HepG2 (cell line): ENCODE measurements around the gene PHF23. TPM values are rescaled to one million over a fixed set of nuclear protein-coding genes. Genes with fewer than 3 reads are reported as not detected.
A peak's percentile ranks its signal among the peaks of the same experiment; 100 is the strongest.

Experiments used
- ATAC-seq: fragments of 200-7000 bp; cut with Tn5 transposase; 3 replicates; pipeline ENCODE4 v1.9.1; 2020; ENCODE audit warnings: mild to moderate bottlenecking, moderate library complexity
- BruUV-seq: library from RNA; stranded (reverse); fragments of 400-500 nt; replicated peaks from 2 replicates; lab custom pipeline; 2021; lab: Mats Ljungman, UMichigan
- CTCF ChIA-PET: fragments of 300-600 bp; formaldehyde crosslinking; extraction: SDS; loops from one replicate; lab custom pipeline; 2021; ENCODE audit warnings: low total read pairs, inconsistent platforms, low intra/inter-chr PET ratio; lab: Yijun Ruan, JAX
- POLR2A ChIA-PET: fragments of 350-600 bp; sonication (Branson Sonifier 250); formaldehyde crosslinking; loops from one replicate; lab custom pipeline; 2020; ENCODE audit warnings: antibody characterized with exemption, inconsistent platforms; lab: Yijun Ruan, JAX
- DNase-seq: peaks from one replicate; pipeline ENCODE4 v3.0.0-alpha.2; 2015; ENCODE audit warnings: low spot score
- FAIRE-seq: peaks from 3 replicates; lab custom pipeline; 2011; peaks lifted over from hg19 to GRCh38; lab: Jason Lieb, UNC
- H2AFZ ChIP-seq: one replicate; pipeline ENCODE4 v1.6.1; 2011; ENCODE audit warnings: low read length, inconsistent platforms
- H3K27ac ChIP-seq: fragments of 300-600 bp; 3 replicates; pipeline ENCODE4 v1.8.0; 2011; ENCODE audit warnings: mixed run types, mild to moderate bottlenecking, mixed read lengths, low read length, inconsistent platforms; ENCODE audit not compliant: insufficient read depth; ENCODE audit errors: extremely low read length
- H3K27me3 ChIP-seq, 2 experiments: fragments of 200-600 bp in 1 of 2; 2 replicates in 1 of 2; 3 replicates in 1 of 2; pipeline versions ENCODE4 v1.6.0 to v1.8.0; 2011; ENCODE audit warnings: low read length in 2 of 2, mild to moderate bottlenecking in 2 of 2, moderate library complexity in 2 of 2, inconsistent platforms in 1 of 2; ENCODE audit not compliant: insufficient read depth in 2 of 2, control insufficient read depth in 1 of 2
- H3K36me3 ChIP-seq, 2 experiments: fragments of 200-600 bp in 1 of 2; replicated peaks in 1 of 2; 2 replicates in 1 of 2; 3 replicates in 1 of 2; pipeline versions ENCODE4 v1.5.1 to v1.8.0; 2011; ENCODE audit warnings: low read length in 2 of 2, inconsistent platforms in 1 of 2; ENCODE audit not compliant: insufficient read depth in 2 of 2, control insufficient read depth in 1 of 2
- H3K4me1 ChIP-seq: 2 replicates; pipeline ENCODE4 v1.5.1; 2012; ENCODE audit warnings: low read length, inconsistent platforms; ENCODE audit not compliant: insufficient read depth
- H3K4me2 ChIP-seq: 2 replicates; pipeline ENCODE4 v1.6.0; 2011; ENCODE audit warnings: low read depth, low read length, inconsistent platforms
- H3K4me3 ChIP-seq, 3 experiments: fragments of 200-600 bp in 1 of 3; sonication (generic), shearing (Covaris generic) in 1 of 3; replicated peaks in 1 of 3; 2 replicates each; pipeline ENCODE4 v1.5.1; 2011 to 2016; ENCODE audit warnings: low read length in 3 of 3, inconsistent platforms in 2 of 3, low read depth in 2 of 3, mild to moderate bottlenecking in 2 of 3, control low read depth in 1 of 3, mixed read lengths in 1 of 3; ENCODE audit not compliant: insufficient read depth in 1 of 3
- H3K79me2 ChIP-seq: one replicate; pipeline ENCODE4 v1.6.1; 2011; ENCODE audit warnings: low read length, inconsistent platforms; ENCODE audit not compliant: insufficient read depth
- H3K9ac ChIP-seq: 2 replicates; pipeline ENCODE4 v1.6.0; 2011; ENCODE audit warnings: mild to moderate bottlenecking, low read depth, low read length, inconsistent platforms; ENCODE audit not compliant: insufficient read depth
- H3K9me3 ChIP-seq: 2 replicates; pipeline ENCODE4 v1.5.1; 2012; ENCODE audit warnings: mild to moderate bottlenecking, low read length
- H4K20me1 ChIP-seq: 2 replicates; pipeline ENCODE4 v1.6.0; 2011; ENCODE audit warnings: inconsistent platforms, mild to moderate bottlenecking, low read length, moderate library complexity; ENCODE audit not compliant: insufficient read depth
- AHR ChIP-seq: IDR thresholded peaks from 2 replicates; pipeline ENCODE4 v1.6.1; 2018; ENCODE audit warnings: missing genetic modification reagents, missing compliant biosample characterization
- ASH2L ChIP-seq: fragments of 300-600, 200-600 bp; sonication (generic); IDR thresholded peaks from 2 replicates; pipeline ENCODE4 v1.7.0; 2017; ENCODE audit warnings: low read depth, mild to moderate bottlenecking, moderate library complexity, mixed read lengths, low read length; ENCODE audit not compliant: insufficient read length
- BORCS8-MEF2B ChIP-seq: sonication (generic); formaldehyde crosslinking; IDR thresholded peaks from 2 replicates; pipeline ENCODE4 v1.8.0; 2022; ENCODE audit warnings: mild to moderate bottlenecking, missing genetic modification reagents
- LCORL ChIP-seq, 2 experiments: fragments of 450-650 bp in 1 of 2; sonication (generic) in 1 of 2; formaldehyde crosslinking in 1 of 2; IDR thresholded peaks; 2 replicates each; pipeline versions ENCODE4 v1.5.0 to v1.6.1; 2017 to 2020; ENCODE audit warnings: antibody characterized with exemption in 1 of 2, missing genetic modification reagents in 1 of 2
- NCOA5 ChIP-seq: sonication (generic); formaldehyde crosslinking; IDR thresholded peaks from 2 replicates; pipeline ENCODE4 v1.4.0; 2020; ENCODE audit warnings: missing genetic modification reagents
- ZBTB7B ChIP-seq: sonication (generic); formaldehyde crosslinking; IDR thresholded peaks from 2 replicates; pipeline ENCODE4 v1.4.0; 2020; ENCODE audit warnings: missing genetic modification reagents
- ZNF33A ChIP-seq: sonication (generic); formaldehyde crosslinking; IDR thresholded peaks from 2 replicates; pipeline ENCODE4 v1.5.1; 2020; ENCODE audit warnings: missing genetic modification reagents, mild to moderate bottlenecking, moderate library complexity, borderline replicate concordance
- ZNF432 ChIP-seq: sonication (generic); formaldehyde crosslinking; IDR thresholded peaks from 2 replicates; pipeline ENCODE4 v1.5.0; 2020; ENCODE audit warnings: missing genetic modification reagents, mild to moderate bottlenecking, borderline replicate concordance
- ZNF44 ChIP-seq: sonication (generic); formaldehyde crosslinking; IDR thresholded peaks from 2 replicates; pipeline ENCODE4 v1.5.1; 2020; ENCODE audit warnings: mild to moderate bottlenecking, missing genetic modification reagents
- ZNF556 ChIP-seq: sonication (generic); formaldehyde crosslinking; IDR thresholded peaks from 2 replicates; pipeline ENCODE4 v1.4.0; 2020; ENCODE audit warnings: mild to moderate bottlenecking, missing genetic modification reagents, borderline replicate concordance
- ZNF746 ChIP-seq: sonication (generic); formaldehyde crosslinking; IDR thresholded peaks from 2 replicates; pipeline ENCODE4 v1.8.0; 2022; ENCODE audit warnings: mild to moderate bottlenecking, missing genetic modification reagents
- WGBS: methylation state at CpG from one replicate; pipeline ENCODE4 v1.1.6; 2017; ENCODE audit warnings: low lambda C conversion rate; 5-methylcytosine and 5-hydroxymethylcytosine counted together
- in situ Hi-C: cut with HindIII; loops from 2 replicates; pipeline ENCODE4 v1.10.0; 2017; ENCODE audit warnings: low pct_unique_long_range_greater_than_20kb; ENCODE audit not compliant: extremely low pct_ligation_motif_present
- intact Hi-C: fragments of 100-400 bp; cut with micrococcal nuclease; formaldehyde crosslinking; loops from one replicate; pipeline ENCODE4 v1.10.0; 2022; ENCODE audit not compliant: unreplicated experiment
- polyA plus RNA-seq, 8 experiments: library from polyadenylated mRNA; depleted of rRNA in 3 of 8; stranded (reverse) in 7 of 8; unstranded in 1 of 8; fragments of >200 nt; fragmentation: Illumina TruSeq in 4 of 8; extraction: Trizol in 4 of 8; gene quantifications; 2 replicates each; pipeline versions ENCODE4 v1.2.1 to v1.2.3, GENCODE V29; 2011 to 2016; ENCODE audit warnings: low read depth in 4 of 8, missing spikeins in 1 of 8, mixed read lengths in 1 of 8; ENCODE audit not compliant: insufficient read depth in 1 of 8
- total RNA-seq, 5 experiments: library from RNA; depleted of rRNA; stranded (reverse); fragments of >200 nt; fragmentation: Illumina TruSeq; extraction: Trizol; gene quantifications; 2 replicates each; pipeline ENCODE4 v1.2.3, GENCODE V29; 2016; ENCODE audit warnings: low read depth in 1 of 5
- TF ChIP-seq, protein P1 (sequence below): sonication (generic); formaldehyde crosslinking; IDR thresholded peaks from 2 replicates; pipeline ENCODE4 v1.5.0; 2020; ENCODE audit warnings: missing genetic modification reagents
- TF ChIP-seq, protein P2 (sequence below): sonication (generic); formaldehyde crosslinking; IDR thresholded peaks from 2 replicates; pipeline ENCODE4 v1.5.0; 2020; ENCODE audit warnings: missing genetic modification reagents
- TF ChIP-seq, protein P3 (sequence below): sonication (generic); formaldehyde crosslinking; IDR thresholded peaks from 2 replicates; pipeline ENCODE4 v1.4.0; 2020; ENCODE audit warnings: missing genetic modification reagents
- TF ChIP-seq, protein P4 (sequence below): sonication (generic); formaldehyde crosslinking; IDR thresholded peaks from 2 replicates; pipeline ENCODE4 v1.8.1; 2023; ENCODE audit warnings: mild to moderate bottlenecking, missing genetic modification reagents, borderline replicate concordance
- TF ChIP-seq, protein P5 (sequence below): sonication (generic); formaldehyde crosslinking; IDR thresholded peaks from 2 replicates; pipeline ENCODE4 v1.5.1; 2020; ENCODE audit warnings: missing genetic modification reagents, mild to moderate bottlenecking, borderline replicate concordance
- TF ChIP-seq, protein P6 (sequence below): IDR thresholded peaks from 2 replicates; pipeline ENCODE4 v1.6.1; 2016; ENCODE audit warnings: mild to moderate bottlenecking

Gene PHF23
- total and polyA plus RNA-seq, 2 of the 13 experiments (the other 11 are each of a cell fraction or from before 2014, with no cell fraction given) = 27.6 to 33.2 TPM

DNA sequence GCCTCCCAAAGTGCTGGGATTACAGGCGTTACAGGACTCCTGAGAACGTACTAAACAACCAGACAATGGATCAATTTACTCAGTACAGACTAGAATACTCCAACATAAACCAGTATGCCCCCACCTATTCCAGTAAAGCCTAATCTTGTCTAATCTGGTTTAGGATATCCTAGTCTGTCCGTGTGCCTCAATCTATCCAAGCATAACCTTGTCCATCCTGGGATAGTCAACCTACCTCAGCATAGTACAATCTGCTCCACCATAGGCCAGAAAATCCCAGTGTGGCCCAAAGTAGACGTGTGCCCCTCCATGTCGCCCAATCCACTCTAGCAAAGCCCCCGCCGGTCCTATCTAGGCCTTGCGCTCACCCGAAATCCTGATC is 5.6 kb downstream of the PHF23 start:
- Histone ChIP-seq H3K79me2 (peaks cover 57% of the 10 kb centered on the region), H3K4me1 (peaks cover 53% of the 10 kb centered on the region), H3K9ac (peak overlapping the region; percentile 83), H3K4me2 (peak overlapping the region; percentile 92), H3K4me3 (peak overlapping the region; percentile 66 to 93 (median 89)), H3K27me3 (no peaks in the 10 kb centered on the region; a peak in 1 of 5 replicates), H4K20me1 (peaks cover 13% of the 10 kb centered on the region; the same call in 1 of the 2 replicates), H3K27ac (peak overlapping the region; percentile 79), H2AFZ (no peak overlapping the region), H3K36me3 (peaks cover 24 to 50% of the 10 kb centered on the region in 2 experiments), H3K9me3 (no peaks in the 10 kb centered on the region)
- ChIA-PET CTCF (no interaction called here), POLR2A (interaction anchor here (0.7 to 8.9 kb wide), 18 partner anchors 9 to 198 kb away, joined by 3 to 140 read pairs (median 5); partner anchors contain the start of genes ACADVL, ASGR1, ASGR2 and CTDNEP1)
- BruUV-seq = no TSS peak
- ATAC-seq (peak; percentile 12), FAIRE-seq (no peak), DNase-seq (no peak)
- in situ Hi-C loops (no loop called here), intact Hi-C loops (loop anchor here (10.0 kb wide), 1 partner anchor 59 kb away; the partner anchor contains the start of gene ASGR1)
- WGBS = 0% methylated on average over 9 of the region's 9 CpGs
- TF ChIP-seq ASH2L (no peak), ZNF432 (CRISPR knock-in tag) (no peak), BORCS8-MEF2B (CRISPR knock-in tag) (0 out of 2 replicates have a peak, but pooled peaks have one; percentile 0), LCORL (IDR thresholded peaks at IDR 0.05) (no peak), LCORL (CRISPR knock-in tag; IDR thresholded peaks at IDR 0.05) (peak; percentile 3; the same call in 1 of the 2 replicates), NCOA5 (CRISPR knock-in tag) (no peak), ZNF44 (no peak), ZNF746 (CRISPR knock-in tag) (no peak), AHR (no peak), ZNF33A (CRISPR knock-in tag) (no peak), ZBTB7B (CRISPR knock-in tag) (no peak), ZNF556 (CRISPR knock-in tag) (no peak)
- TF ChIP-seq, protein P1, sequence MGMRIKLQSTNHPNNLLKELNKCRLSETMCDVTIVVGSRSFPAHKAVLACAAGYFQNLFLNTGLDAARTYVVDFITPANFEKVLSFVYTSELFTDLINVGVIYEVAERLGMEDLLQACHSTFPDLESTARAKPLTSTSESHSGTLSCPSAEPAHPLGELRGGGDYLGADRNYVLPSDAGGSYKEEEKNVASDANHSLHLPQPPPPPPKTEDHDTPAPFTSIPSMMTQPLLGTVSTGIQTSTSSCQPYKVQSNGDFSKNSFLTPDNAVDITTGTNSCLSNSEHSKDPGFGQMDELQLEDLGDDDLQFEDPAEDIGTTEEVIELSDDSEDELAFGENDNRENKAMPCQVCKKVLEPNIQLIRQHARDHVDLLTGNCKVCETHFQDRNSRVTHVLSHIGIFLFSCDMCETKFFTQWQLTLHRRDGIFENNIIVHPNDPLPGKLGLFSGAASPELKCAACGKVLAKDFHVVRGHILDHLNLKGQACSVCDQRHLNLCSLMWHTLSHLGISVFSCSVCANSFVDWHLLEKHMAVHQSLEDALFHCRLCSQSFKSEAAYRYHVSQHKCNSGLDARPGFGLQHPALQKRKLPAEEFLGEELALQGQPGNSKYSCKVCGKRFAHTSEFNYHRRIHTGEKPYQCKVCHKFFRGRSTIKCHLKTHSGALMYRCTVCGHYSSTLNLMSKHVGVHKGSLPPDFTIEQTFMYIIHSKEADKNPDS (CRISPR knock-in tag) = no peak
- TF ChIP-seq, protein P2, sequence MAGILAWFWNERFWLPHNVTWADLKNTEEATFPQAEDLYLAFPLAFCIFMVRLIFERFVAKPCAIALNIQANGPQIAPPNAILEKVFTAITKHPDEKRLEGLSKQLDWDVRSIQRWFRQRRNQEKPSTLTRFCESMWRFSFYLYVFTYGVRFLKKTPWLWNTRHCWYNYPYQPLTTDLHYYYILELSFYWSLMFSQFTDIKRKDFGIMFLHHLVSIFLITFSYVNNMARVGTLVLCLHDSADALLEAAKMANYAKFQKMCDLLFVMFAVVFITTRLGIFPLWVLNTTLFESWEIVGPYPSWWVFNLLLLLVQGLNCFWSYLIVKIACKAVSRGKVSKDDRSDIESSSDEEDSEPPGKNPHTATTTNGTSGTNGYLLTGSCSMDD (CRISPR knock-in tag) = no peak
- TF ChIP-seq, protein P3, sequence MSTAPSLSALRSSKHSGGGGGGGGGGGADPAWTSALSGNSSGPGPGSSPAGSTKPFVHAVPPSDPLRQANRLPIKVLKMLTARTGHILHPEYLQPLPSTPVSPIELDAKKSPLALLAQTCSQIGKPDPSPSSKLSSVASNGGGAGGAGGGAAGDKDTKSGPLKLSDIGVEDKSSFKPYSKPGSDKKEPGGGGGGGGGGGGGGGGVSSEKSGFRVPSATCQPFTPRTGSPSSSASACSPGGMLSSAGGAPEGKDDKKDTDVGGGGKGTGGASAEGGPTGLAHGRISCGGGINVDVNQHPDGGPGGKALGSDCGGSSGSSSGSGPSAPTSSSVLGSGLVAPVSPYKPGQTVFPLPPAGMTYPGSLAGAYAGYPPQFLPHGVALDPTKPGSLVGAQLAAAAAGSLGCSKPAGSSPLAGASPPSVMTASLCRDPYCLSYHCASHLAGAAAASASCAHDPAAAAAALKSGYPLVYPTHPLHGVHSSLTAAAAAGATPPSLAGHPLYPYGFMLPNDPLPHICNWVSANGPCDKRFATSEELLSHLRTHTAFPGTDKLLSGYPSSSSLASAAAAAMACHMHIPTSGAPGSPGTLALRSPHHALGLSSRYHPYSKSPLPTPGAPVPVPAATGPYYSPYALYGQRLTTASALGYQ = no peak
- TF ChIP-seq, protein P4, sequence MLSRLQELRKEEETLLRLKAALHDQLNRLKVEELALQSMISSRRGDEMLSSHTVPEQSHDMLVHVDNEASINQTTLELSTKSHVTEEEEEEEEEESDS (CRISPR knock-in tag) = 0 out of 2 replicates have a peak, but pooled peaks have one; percentile 21
- TF ChIP-seq, protein P5, sequence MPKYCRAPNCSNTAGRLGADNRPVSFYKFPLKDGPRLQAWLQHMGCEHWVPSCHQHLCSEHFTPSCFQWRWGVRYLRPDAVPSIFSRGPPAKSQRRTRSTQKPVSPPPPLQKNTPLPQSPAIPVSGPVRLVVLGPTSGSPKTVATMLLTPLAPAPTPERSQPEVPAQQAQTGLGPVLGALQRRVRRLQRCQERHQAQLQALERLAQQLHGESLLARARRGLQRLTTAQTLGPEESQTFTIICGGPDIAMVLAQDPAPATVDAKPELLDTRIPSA (CRISPR knock-in tag) = peak; percentile 23; the same call in 1 of the 2 replicates
- TF ChIP-seq, protein P6, sequence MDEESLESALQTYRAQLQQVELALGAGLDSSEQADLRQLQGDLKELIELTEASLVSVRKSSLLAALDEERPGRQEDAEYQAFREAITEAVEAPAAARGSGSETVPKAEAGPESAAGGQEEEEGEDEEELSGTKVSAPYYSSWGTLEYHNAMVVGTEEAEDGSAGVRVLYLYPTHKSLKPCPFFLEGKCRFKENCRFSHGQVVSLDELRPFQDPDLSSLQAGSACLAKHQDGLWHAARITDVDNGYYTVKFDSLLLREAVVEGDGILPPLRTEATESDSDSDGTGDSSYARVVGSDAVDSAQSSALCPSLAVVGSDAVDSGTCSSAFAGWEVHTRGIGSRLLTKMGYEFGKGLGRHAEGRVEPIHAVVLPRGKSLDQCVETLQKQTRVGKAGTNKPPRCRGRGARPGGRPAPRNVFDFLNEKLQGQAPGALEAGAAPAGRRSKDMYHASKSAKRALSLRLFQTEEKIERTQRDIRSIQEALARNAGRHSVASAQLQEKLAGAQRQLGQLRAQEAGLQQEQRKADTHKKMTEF = no peak
